ENCODE measurements around the gene TMEM95. TPM values are rescaled to one million over a fixed set of nuclear protein-coding genes. Genes with fewer than 3 reads are reported as not detected.
"Not testable (repeated sequence)": the region's sequence is repeated elsewhere in the genome, so short reads cannot be mapped to it uniquely, and the experiment has no call there.

Gene TMEM95
- total and polyA plus RNA-seq, 4 donors = not detected

GRCh38 chr17:7368599-7368994 is 13.6 kb downstream of the TMEM95 start:
- H3K9me3 ChIP-seq (ENCODE audit: control insufficient read depth, insufficient read depth, low read length); H3K27me3 ChIP-seq (ENCODE audit: control insufficient read depth, insufficient read depth, low read length); DNase-seq (ENCODE audit: low read depth in 4 of 6, low spot score in 6 of 6); H3K27ac ChIP-seq (ENCODE audit: low read depth, low read length); H3K4me3 ChIP-seq (ENCODE audit: low read depth, low read length); H3K4me1 ChIP-seq (ENCODE audit: control insufficient read depth, insufficient read depth, low read length); H3K36me3 ChIP-seq (ENCODE audit: control insufficient read depth, insufficient read depth, low read length): not testable (repeated sequence)
- WGBS (ENCODE audit: insufficient coverage) = 77% methylated on average over 5 of the region's 5 CpGs

DNA sequence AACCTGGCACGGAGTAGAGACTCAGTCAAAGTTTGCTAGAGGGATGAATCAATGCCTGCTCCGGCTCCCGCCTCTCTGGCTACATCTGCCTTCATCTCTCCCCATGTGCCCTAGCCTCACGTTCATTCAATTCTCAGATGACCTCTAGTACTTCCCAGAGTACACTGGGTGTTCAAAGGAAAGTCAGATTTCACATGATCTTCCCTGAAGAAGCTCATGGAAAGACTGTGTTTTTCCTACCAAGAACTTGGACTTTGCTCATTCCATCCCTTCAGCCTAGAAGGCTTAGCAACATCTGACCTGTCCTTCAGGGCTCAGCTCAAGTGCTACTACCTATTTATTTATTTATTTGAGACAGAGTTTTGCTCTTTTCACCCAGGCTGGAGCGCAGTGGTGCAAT is 14.9 kb downstream of the TMEM95 start:
- WGBS (ENCODE audit: insufficient coverage) = 82% methylated on average over 5 of the region's 5 CpGs
- Histone ChIP-seq H3K4me3 (ENCODE audit: low read depth, low read length) (no peak overlapping the region), H3K27ac (ENCODE audit: low read depth, low read length) (no peak overlapping the region), H3K36me3 (ENCODE audit: control insufficient read depth, insufficient read depth, low read length) (no peaks in the 10 kb centered on the region), H3K27me3 (ENCODE audit: control insufficient read depth, insufficient read depth, low read length) (peaks cover 3% of the 10 kb centered on the region), H3K4me1 (ENCODE audit: control insufficient read depth, insufficient read depth, low read length) (no peaks in the 10 kb centered on the region), H3K9me3 (ENCODE audit: control insufficient read depth, insufficient read depth, low read length) (no peaks in the 10 kb centered on the region)
- DNase-seq (ENCODE audit: low read depth in 4 of 6, low spot score in 6 of 6) = no peak

DNA sequence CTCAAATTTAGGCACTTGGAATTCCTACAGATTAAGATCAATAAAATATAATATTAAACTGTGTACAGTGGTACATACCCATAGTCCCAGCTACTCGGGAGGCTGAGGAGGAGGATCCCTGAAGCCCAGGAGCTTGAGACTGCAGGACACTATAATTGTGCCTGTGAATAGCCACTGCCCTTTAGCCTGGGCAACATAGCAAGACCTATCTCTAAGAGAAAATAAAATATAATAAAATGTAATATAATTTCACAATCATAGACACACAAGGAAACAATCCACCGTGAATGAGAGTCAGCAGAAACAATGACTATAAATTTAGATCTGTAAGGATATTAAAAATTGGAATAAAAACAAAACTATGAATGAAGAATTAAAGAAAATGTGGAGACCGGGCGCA is 15.9 kb downstream of the TMEM95 start:
- no peak overlapping the region for H3K27ac ChIP-seq (ENCODE audit: low read depth, low read length)
- H3K9me3 ChIP-seq (ENCODE audit: control insufficient read depth, insufficient read depth, low read length) = no peaks in the 10 kb centered on the region
- no peak overlapping the region for H3K4me3 ChIP-seq (ENCODE audit: low read depth, low read length)
- no peaks in the 10 kb centered on the region for H3K36me3 ChIP-seq (ENCODE audit: control insufficient read depth, insufficient read depth, low read length)
- H3K4me1 ChIP-seq (ENCODE audit: control insufficient read depth, insufficient read depth, low read length) = no peaks in the 10 kb centered on the region
- DNase-seq (ENCODE audit: low read depth in 4 of 6, low spot score in 6 of 6) = no peak
- no CpG with 5 or more reads among the region's 4 CpGs for WGBS (ENCODE audit: insufficient coverage)
- peaks cover 3% of the 10 kb centered on the region for H3K27me3 ChIP-seq (ENCODE audit: control insufficient read depth, insufficient read depth, low read length)

- 94% methylated on average over 2 of the region's 2 CpGs for WGBS (ENCODE audit: insufficient coverage)
- no peak for DNase-seq (ENCODE audit: low read depth in 4 of 6, low spot score in 6 of 6)
Measured at GRCh38 chr17:7374353-7374752, 19.4 kb downstream of the TMEM95 start.

DNA sequence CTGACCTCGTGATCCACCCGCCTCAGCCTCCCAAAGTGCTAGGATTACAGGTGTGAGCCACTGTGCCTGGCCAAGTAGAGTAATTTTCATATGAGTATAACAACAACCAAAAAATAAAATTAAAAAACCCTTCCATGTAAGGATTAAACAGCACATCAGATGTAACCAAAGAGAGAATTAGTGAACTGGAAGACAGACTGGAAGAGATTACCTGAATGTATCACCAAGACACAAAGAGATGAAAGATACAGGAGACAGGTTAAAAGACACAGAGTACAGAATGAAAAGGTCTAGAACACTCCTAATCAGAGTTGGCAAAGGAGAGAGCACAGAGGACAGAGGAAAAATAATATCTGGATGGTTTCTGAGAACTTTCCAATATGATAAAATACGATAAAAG is 24.2 kb downstream of the TMEM95 start:
- H3K27me3 ChIP-seq (ENCODE audit: control insufficient read depth, insufficient read depth, low read length) = peaks cover 48% of the 10 kb centered on the region
- WGBS (ENCODE audit: insufficient coverage) = no CpG with 5 or more reads among the region's 3 CpGs
- no peak for DNase-seq (ENCODE audit: low read depth in 4 of 6, low spot score in 6 of 6)

More at GRCh38 chr17:7374353-7374752, 19.4 kb downstream of the TMEM95 start:
- no peak overlapping the region for H3K27ac ChIP-seq (ENCODE audit: low read depth, low read length)
- peaks cover 6% of the 10 kb centered on the region for H3K27me3 ChIP-seq (ENCODE audit: control insufficient read depth, insufficient read depth, low read length)
- no peak overlapping the region for H3K4me3 ChIP-seq (ENCODE audit: low read depth, low read length)
- H3K36me3 ChIP-seq (ENCODE audit: control insufficient read depth, insufficient read depth, low read length) = no peaks in the 10 kb centered on the region
- no peaks in the 10 kb centered on the region for H3K9me3 ChIP-seq (ENCODE audit: control insufficient read depth, insufficient read depth, low read length)
- no peaks in the 10 kb centered on the region for H3K4me1 ChIP-seq (ENCODE audit: control insufficient read depth, insufficient read depth, low read length)

GRCh38 chr17:7380321-7380720 is 25.4 kb downstream of the TMEM95 start:
- peaks cover 36% of the 10 kb centered on the region for H3K4me1 ChIP-seq (ENCODE audit: control insufficient read depth, insufficient read depth, low read length)
- H3K36me3 ChIP-seq (ENCODE audit: control insufficient read depth, insufficient read depth, low read length) = peaks cover 2% of the 10 kb centered on the region
- H3K27me3 ChIP-seq (ENCODE audit: control insufficient read depth, insufficient read depth, low read length) = peaks cover 55% of the 10 kb centered on the region
- no peak overlapping the region for H3K27ac ChIP-seq (ENCODE audit: low read depth, low read length)
- 42% methylated on average over 7 of the region's 7 CpGs for WGBS (ENCODE audit: insufficient coverage)
- no peaks in the 10 kb centered on the region for H3K9me3 ChIP-seq (ENCODE audit: control insufficient read depth, insufficient read depth, low read length)
- H3K4me3 ChIP-seq (ENCODE audit: low read depth, low read length) = no peak overlapping the region
- peak in 2 of 6 donors; percentile 53 to 80 for DNase-seq (ENCODE audit: low read depth in 4 of 6, low spot score in 6 of 6)

More for the DNA sequence above, 24.2 kb downstream of the TMEM95 start:
- no peak overlapping the region for H3K27ac ChIP-seq (ENCODE audit: low read depth, low read length)
- no peak overlapping the region for H3K4me3 ChIP-seq (ENCODE audit: low read depth, low read length)
- peaks cover 2% of the 10 kb centered on the region for H3K36me3 ChIP-seq (ENCODE audit: control insufficient read depth, insufficient read depth, low read length)
- peaks cover 29% of the 10 kb centered on the region for H3K4me1 ChIP-seq (ENCODE audit: control insufficient read depth, insufficient read depth, low read length)
- H3K9me3 ChIP-seq (ENCODE audit: control insufficient read depth, insufficient read depth, low read length) = no peaks in the 10 kb centered on the region

DNA sequence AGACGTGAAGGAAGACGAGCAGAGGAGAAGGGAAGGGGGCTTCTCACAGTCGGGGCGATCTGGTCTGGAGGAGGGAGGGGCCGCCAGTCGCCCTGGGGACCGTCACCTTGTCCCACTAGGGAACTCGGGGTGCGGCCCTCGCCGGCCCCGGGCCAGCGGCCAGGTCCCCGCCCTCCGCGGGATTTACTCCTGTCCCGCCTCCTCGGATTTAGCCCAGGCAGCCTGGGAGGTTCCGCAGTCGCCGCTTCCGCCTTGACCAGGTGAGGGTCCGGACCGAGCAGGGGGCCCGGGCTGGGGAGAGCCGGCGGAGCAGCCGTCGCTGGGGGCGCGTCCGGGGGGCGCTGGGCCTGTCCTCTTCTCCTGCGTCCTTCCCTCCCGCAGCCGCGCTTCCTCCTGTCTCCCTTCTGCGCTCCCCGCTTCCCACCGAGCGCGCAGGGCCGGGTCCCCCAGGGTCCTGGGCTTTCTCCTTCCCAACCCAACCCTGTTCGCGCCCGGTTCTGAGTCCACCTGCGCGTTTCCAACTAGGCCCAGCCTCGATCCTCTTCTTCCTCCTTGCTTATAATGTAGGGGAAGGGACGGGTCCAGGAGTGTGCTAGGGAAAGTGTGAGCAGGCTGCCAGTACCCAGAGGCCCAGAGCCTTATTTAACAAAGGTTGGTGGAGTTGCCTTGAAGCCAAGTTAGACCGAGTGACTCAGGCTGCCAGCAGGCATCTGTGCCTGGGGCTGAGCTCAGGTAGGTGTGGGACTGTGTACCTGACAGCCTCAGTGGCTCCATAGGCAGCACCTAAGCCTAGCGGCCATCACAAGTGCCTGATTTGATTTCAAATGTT is 26.1 kb downstream of the TMEM95 start, which contains the start of gene TNK1:
Gene TNK1 (plus strand): TSS at position 235 of the 829 bp plus-strand sequence. CDS start 1,838 bp downstream, outside the sequence.
- H3K36me3 ChIP-seq (ENCODE audit: control insufficient read depth, insufficient read depth, low read length) = peaks cover 3% of the 10 kb centered on the region
- no peak for DNase-seq (ENCODE audit: low read depth in 4 of 6, low spot score in 6 of 6)
- H3K9me3 ChIP-seq (ENCODE audit: control insufficient read depth, insufficient read depth, low read length) = no peaks in the 10 kb centered on the region
- peaks cover 55% of the 10 kb centered on the region for H3K27me3 ChIP-seq (ENCODE audit: control insufficient read depth, insufficient read depth, low read length)
- no peak within 1 kb of the TSS for H3K27ac ChIP-seq (ENCODE audit: low read depth, low read length)
- no peak within 1 kb of the TSS for H3K4me3 ChIP-seq (ENCODE audit: low read depth, low read length)
- H3K4me1 ChIP-seq (ENCODE audit: control insufficient read depth, insufficient read depth, low read length) = peaks cover 36% of the 10 kb centered on the region
- 1% methylated on average over 45 of the region's 52 CpGs for WGBS (ENCODE audit: insufficient coverage)

- H3K4me1 ChIP-seq (ENCODE audit: control insufficient read depth, insufficient read depth, low read length) = peaks cover 36% of the 10 kb centered on the region
- peaks cover 17% of the 10 kb centered on the region for H3K36me3 ChIP-seq (ENCODE audit: control insufficient read depth, insufficient read depth, low read length)
- H3K9me3 ChIP-seq (ENCODE audit: control insufficient read depth, insufficient read depth, low read length) = no peaks in the 10 kb centered on the region
- H3K4me3 ChIP-seq (ENCODE audit: low read depth, low read length) = no peak overlapping the region
- H3K27ac ChIP-seq (ENCODE audit: low read depth, low read length) = no peak overlapping the region
- H3K27me3 ChIP-seq (ENCODE audit: control insufficient read depth, insufficient read depth, low read length) = peaks cover 55% of the 10 kb centered on the region
- DNase-seq (ENCODE audit: low read depth in 4 of 6, low spot score in 6 of 6) = no peak
- 79% methylated on average over 7 of the region's 10 CpGs for WGBS (ENCODE audit: insufficient coverage)
Measured at GRCh38 chr17:7382901-7383300, 27.9 kb downstream of the TMEM95 start.

- Histone ChIP-seq H3K27ac (ENCODE audit: low read depth, low read length) (no peak overlapping the region), H3K9me3 (ENCODE audit: control insufficient read depth, insufficient read depth, low read length) (no peaks in the 10 kb centered on the region), H3K4me3 (ENCODE audit: low read depth, low read length) (peak overlapping the region; percentile 43), H3K27me3 (ENCODE audit: control insufficient read depth, insufficient read depth, low read length) (peaks cover 55% of the 10 kb centered on the region), H3K4me1 (ENCODE audit: control insufficient read depth, insufficient read depth, low read length) (peaks cover 36% of the 10 kb centered on the region), H3K36me3 (ENCODE audit: control insufficient read depth, insufficient read depth, low read length) (peaks cover 21% of the 10 kb centered on the region)
- no peak for DNase-seq (ENCODE audit: low read depth in 4 of 6, low spot score in 6 of 6)
- WGBS (ENCODE audit: insufficient coverage) = 78% methylated on average over 11 of the region's 11 CpGs
Measured at GRCh38 chr17:7383371-7383741, 28.4 kb downstream of the TMEM95 start.

Data from spinal cord (tissue), 10 donors.